OCI-LY1 (cell line): ENCODE measurements around the gene UBAP1.
"Not testable (repeated sequence)": the region's sequence is repeated elsewhere in the genome, so short reads cannot be mapped to it uniquely, and the experiment has no call there.

Experiments used
- H2AFZ ChIP-seq: fragments of 200-600 bp; sonication (generic), shearing (Covaris generic); 2 replicates; pipeline ENCODE4 v1.6.0; 2014; ENCODE audit warnings: antibody characterized with exemption, mild to moderate bottlenecking, low read length
- H3F3A ChIP-seq: fragments of 200-600 bp; sonication (generic), shearing (Covaris generic); 2 replicates; pipeline ENCODE4 v1.6.0; 2014; ENCODE audit warnings: mild to moderate bottlenecking, antibody characterized with exemption, low read length, moderate library complexity; ENCODE audit not compliant: insufficient read depth
- H3K27ac ChIP-seq: fragments of 200-600 bp; sonication (generic); 2 replicates; pipeline ENCODE4 v1.5.1; 2014; ENCODE audit warnings: low read length, mixed run types, mild to moderate bottlenecking, low read depth; ENCODE audit not compliant: poor library complexity, severe bottlenecking
- H3K27me3 ChIP-seq: fragments of 200-600 bp; sonication (generic); 2 replicates; pipeline ENCODE4 v1.6.0; 2014; ENCODE audit warnings: antibody characterized with exemption, mild to moderate bottlenecking, low read length, moderate library complexity; ENCODE audit not compliant: insufficient read depth
- H3K36me3 ChIP-seq: fragments of 200-600 bp; sonication (generic); 2 replicates; pipeline ENCODE4 v1.6.1; 2014; ENCODE audit warnings: mild to moderate bottlenecking, antibody characterized with exemption, low read length, moderate library complexity, mixed read lengths; ENCODE audit not compliant: insufficient read depth
- H3K4me1 ChIP-seq: fragments of 200-600 bp; sonication (generic); 2 replicates; pipeline ENCODE4 v1.5.1; 2014; ENCODE audit warnings: mild to moderate bottlenecking, low read length, moderate library complexity; ENCODE audit not compliant: insufficient read depth, severe bottlenecking
- H3K4me2 ChIP-seq: fragments of 200-600 bp; sonication (generic), shearing (Covaris generic); 2 replicates; pipeline ENCODE4 v1.6.1; 2014; ENCODE audit warnings: low read length
- H3K4me3 ChIP-seq: fragments of 200-600 bp; sonication (generic); 2 replicates; pipeline ENCODE4 v1.5.1; 2014; ENCODE audit warnings: low read length, low read depth, mild to moderate bottlenecking, mixed read lengths; ENCODE audit not compliant: poor library complexity, severe bottlenecking
- H3K79me2 ChIP-seq: fragments of 200-600 bp; shearing (Covaris generic); 2 replicates; pipeline ENCODE4 v1.6.1; 2016; ENCODE audit warnings: mixed run types, low read length, mixed read lengths; ENCODE audit not compliant: insufficient read depth
- H3K9ac ChIP-seq: fragments of 200-600 bp; sonication (generic), shearing (Covaris generic); 2 replicates; pipeline ENCODE4 v1.6.1; 2014; ENCODE audit warnings: mild to moderate bottlenecking, low read length, mixed read lengths
- H3K9me2 ChIP-seq: fragments of 200-600 bp; sonication (generic), shearing (Covaris generic); 2 replicates; pipeline ENCODE4 v1.6.1; 2014; ENCODE audit warnings: low read depth, mild to moderate bottlenecking, low read length, mixed read lengths
- H3K9me3 ChIP-seq: fragments of 200-600 bp; shearing (Covaris generic); 2 replicates; pipeline ENCODE4 v1.6.1; 2014; ENCODE audit warnings: low read length, mixed read lengths
- H4K20me1 ChIP-seq: fragments of 200-600 bp; sonication (generic), shearing (Covaris generic); 2 replicates; pipeline ENCODE4 v1.6.0; 2016; ENCODE audit warnings: mild to moderate bottlenecking, low read length; ENCODE audit not compliant: insufficient read depth
- EZH2 ChIP-seq: fragments of 200-600 bp; sonication (generic), shearing (Covaris generic); IDR thresholded peaks from 2 replicates; pipeline ENCODE4 v1.8.0; 2017; ENCODE audit warnings: borderline replicate concordance, mixed run types, mild to moderate bottlenecking, antibody characterized with exemption, low read length, moderate library complexity, mixed read lengths
- TF ChIP-seq, protein P1 (sequence below): fragments of 200-600 bp; sonication (generic), shearing (Covaris generic); IDR thresholded peaks from 2 replicates; pipeline ENCODE4 v1.5.1; 2017; ENCODE audit warnings: mild to moderate bottlenecking, antibody characterized with exemption, low read length, moderate library complexity, mixed read lengths

The UBAP1 gene

DNA sequence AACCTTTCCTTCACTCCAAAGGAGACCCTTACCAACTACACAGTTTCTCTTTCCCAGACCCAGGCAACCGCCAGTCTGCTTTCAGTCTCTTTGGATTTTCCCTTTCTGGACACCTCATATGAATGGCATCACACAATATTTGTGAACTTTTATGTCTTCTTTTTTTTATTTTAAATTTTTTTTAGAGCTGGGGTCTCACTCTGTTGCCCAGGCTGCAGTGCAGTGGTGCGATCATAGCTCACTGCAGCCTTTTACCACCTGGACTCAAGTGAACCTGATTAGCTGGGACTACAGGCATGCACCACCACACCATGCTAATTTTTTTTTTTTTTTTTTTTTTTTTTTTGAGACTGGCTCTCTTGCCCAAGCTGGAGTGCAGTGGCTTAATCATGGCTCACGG lies 37.5 kb downstream of the UBAP1 start:
- no peaks in the 10 kb centered on the region for H3F3A ChIP-seq
- no peak for TF ChIP-seq EZH2
- TF ChIP-seq, protein P1, sequence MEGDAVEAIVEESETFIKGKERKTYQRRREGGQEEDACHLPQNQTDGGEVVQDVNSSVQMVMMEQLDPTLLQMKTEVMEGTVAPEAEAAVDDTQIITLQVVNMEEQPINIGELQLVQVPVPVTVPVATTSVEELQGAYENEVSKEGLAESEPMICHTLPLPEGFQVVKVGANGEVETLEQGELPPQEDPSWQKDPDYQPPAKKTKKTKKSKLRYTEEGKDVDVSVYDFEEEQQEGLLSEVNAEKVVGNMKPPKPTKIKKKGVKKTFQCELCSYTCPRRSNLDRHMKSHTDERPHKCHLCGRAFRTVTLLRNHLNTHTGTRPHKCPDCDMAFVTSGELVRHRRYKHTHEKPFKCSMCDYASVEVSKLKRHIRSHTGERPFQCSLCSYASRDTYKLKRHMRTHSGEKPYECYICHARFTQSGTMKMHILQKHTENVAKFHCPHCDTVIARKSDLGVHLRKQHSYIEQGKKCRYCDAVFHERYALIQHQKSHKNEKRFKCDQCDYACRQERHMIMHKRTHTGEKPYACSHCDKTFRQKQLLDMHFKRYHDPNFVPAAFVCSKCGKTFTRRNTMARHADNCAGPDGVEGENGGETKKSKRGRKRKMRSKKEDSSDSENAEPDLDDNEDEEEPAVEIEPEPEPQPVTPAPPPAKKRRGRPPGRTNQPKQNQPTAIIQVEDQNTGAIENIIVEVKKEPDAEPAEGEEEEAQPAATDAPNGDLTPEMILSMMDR, result no peak
- no peak overlapping the region for H3K4me3 ChIP-seq
- H2AFZ ChIP-seq, result no peak overlapping the region
- H3K36me3 ChIP-seq, result 0 out of 2 replicates have a peak, but pooled peaks cover 5% of the 10 kb centered on the region
- H3K9me3 ChIP-seq, result no peaks in the 10 kb centered on the region
- H3K27me3 ChIP-seq, result no peaks in the 10 kb centered on the region
- H3K79me2 ChIP-seq, result peaks cover 18% of the 10 kb centered on the region
- H3K4me1 ChIP-seq, result peaks cover 22% of the 10 kb centered on the region
- H3K27ac ChIP-seq, result no peak overlapping the region
- no peaks in the 10 kb centered on the region for H4K20me1 ChIP-seq
- H3K9ac ChIP-seq, result no peak overlapping the region
- no peak overlapping the region for H3K4me2 ChIP-seq
- no peaks in the 10 kb centered on the region for H3K9me2 ChIP-seq

DNA sequence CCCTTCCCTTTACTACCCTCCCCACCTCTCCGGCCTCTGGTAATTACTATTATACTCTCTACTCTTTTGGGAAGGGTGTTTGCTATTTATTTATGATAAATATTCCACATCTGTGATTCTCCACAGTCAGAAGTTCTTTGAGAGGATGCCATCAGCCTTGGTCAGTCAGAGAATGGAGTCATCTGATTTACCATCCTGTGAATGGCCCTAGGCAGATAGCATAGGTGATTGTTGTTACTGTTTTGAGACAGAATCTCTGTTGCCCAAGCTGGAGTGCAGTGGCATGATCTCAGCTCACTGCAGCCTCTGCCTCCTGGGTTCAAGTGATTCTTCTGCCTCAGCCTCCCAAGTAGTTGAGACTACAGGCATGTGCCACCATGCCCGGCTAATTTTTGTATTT lies 38.2 kb downstream of the UBAP1 start:
- H3K79me2 ChIP-seq, result peaks cover 11% of the 10 kb centered on the region; the same call in 1 of the 2 replicates
- peaks cover 15% of the 10 kb centered on the region for H3K4me1 ChIP-seq
- H3K9ac ChIP-seq, H2AFZ ChIP-seq, H3K4me2 ChIP-seq, H3F3A ChIP-seq, H3K27ac ChIP-seq, H3K9me3 ChIP-seq, H3K36me3 ChIP-seq, H3K4me3 ChIP-seq, H3K9me2 ChIP-seq, H4K20me1 ChIP-seq, H3K27me3 ChIP-seq: not testable (repeated sequence)

DNA sequence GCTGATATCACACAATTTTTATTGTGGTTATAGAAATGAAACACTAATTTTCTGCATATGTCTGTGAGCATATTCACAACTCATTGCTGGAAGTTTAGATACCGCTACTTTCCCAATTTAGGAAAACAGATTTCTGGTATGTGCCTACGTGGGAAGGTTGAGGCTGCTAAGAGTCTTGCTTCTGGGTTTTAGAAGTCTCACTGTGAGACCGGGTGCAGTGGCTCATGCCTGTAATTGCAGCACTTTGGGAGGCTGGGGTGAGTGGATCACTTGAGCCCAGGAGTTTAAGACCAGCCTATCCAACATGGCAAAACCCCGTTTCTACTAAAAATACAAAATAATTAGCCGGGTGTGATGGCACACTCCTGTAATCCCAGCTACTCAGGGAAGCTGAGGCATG lies 39.6 kb downstream of the UBAP1 start:
- peaks cover 3% of the 10 kb centered on the region for H3K4me1 ChIP-seq
- no peak overlapping the region for H2AFZ ChIP-seq
- no peaks in the 10 kb centered on the region for H4K20me1 ChIP-seq
- H3K27me3 ChIP-seq, result no peaks in the 10 kb centered on the region
- no peaks in the 10 kb centered on the region for H3K9me3 ChIP-seq
- H3K36me3 ChIP-seq, result peaks cover 13% of the 10 kb centered on the region; the same call in 1 of the 2 replicates
- peak overlapping the region; percentile 37 for H3K27ac ChIP-seq
- no peaks in the 10 kb centered on the region for H3F3A ChIP-seq
- H3K79me2 ChIP-seq, result peaks cover 4% of the 10 kb centered on the region; the same call in 1 of the 2 replicates
- no peak overlapping the region for H3K4me3 ChIP-seq
- H3K9me2 ChIP-seq, result no peaks in the 10 kb centered on the region
- H3K9ac ChIP-seq, result no peak overlapping the region
- no peak overlapping the region for H3K4me2 ChIP-seq
- TF ChIP-seq EZH2, result no peak
- TF ChIP-seq, protein P1, result no peak

DNA sequence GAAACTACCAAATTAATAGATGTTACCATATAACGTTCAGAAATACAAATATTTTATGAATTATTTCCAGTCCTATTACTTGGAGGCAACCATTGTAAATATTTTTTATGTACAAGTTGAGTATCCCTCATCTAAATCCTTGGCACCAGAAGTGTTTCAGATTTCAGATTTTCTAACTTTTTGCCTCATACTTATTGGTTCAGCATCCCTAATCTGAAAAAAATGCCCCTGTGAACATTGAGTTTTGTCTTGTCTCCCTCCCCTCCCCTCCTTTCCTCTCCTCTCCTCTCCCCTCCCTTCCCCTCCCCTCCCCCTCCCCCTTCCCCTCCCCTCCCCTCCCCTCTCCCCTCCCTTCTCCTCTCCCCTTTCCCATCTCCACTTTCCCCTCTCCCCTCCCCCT lies 40.6 kb downstream of the UBAP1 start:
- no peaks in the 10 kb centered on the region for H3K9me3 ChIP-seq
- H3K79me2 ChIP-seq, result peaks cover 4% of the 10 kb centered on the region; the same call in 1 of the 2 replicates
- H3K36me3 ChIP-seq, result peaks cover 13% of the 10 kb centered on the region; the same call in 1 of the 2 replicates
- no peaks in the 10 kb centered on the region for H3K9me2 ChIP-seq
- TF ChIP-seq, protein P1, result no peak
- TF ChIP-seq EZH2, result no peak
- H3K9ac ChIP-seq, result no peak overlapping the region
- H3K27me3 ChIP-seq, result no peaks in the 10 kb centered on the region
- H3K4me1 ChIP-seq, result no peaks in the 10 kb centered on the region
- H3K4me2 ChIP-seq, result no peak overlapping the region
- no peak overlapping the region for H3K4me3 ChIP-seq
- no peak overlapping the region for H3K27ac ChIP-seq
- no peak overlapping the region for H2AFZ ChIP-seq
- H4K20me1 ChIP-seq, result no peaks in the 10 kb centered on the region
- H3F3A ChIP-seq, result no peaks in the 10 kb centered on the region
